NT2/D1 (cell line): ENCODE results near the gene DNAJB8.

Source experiments
- DNase-seq: peaks from one replicate; pipeline ENCODE4 v3.0.0-alpha.2; 2011; ENCODE audit warnings: low read depth, low spot score
- H3K27me3 ChIP-seq: 2 replicates; pipeline ENCODE4 v1.6.0; 2011; ENCODE audit warnings: mild to moderate bottlenecking; ENCODE audit not compliant: insufficient read length, insufficient read depth
- H3K36me3 ChIP-seq: 2 replicates; pipeline ENCODE4 v1.6.1; 2011; ENCODE audit warnings: mild to moderate bottlenecking, low read length, mixed read lengths; ENCODE audit not compliant: insufficient read depth, insufficient read length
- H3K4me1 ChIP-seq: 2 replicates; pipeline ENCODE4 v1.5.1; 2011; ENCODE audit not compliant: insufficient read depth, insufficient read length
- H3K4me3 ChIP-seq: 2 replicates; pipeline ENCODE4 v1.5.1; 2011; ENCODE audit warnings: low read depth; ENCODE audit not compliant: insufficient read length
- H3K9ac ChIP-seq: 2 replicates; pipeline ENCODE4 v1.6.0; 2011; ENCODE audit warnings: low read depth; ENCODE audit not compliant: insufficient read length
- H3K9me3 ChIP-seq: 2 replicates; pipeline ENCODE4 v1.5.1; 2011; ENCODE audit warnings: mild to moderate bottlenecking, low read length; ENCODE audit not compliant: insufficient read depth
- SUZ12 ChIP-seq: IDR thresholded peaks from 2 replicates; pipeline ENCODE4 v1.6.1; 2011; ENCODE audit not compliant: insufficient read length, insufficient read depth; ENCODE audit errors: extremely low read depth
- YY1 ChIP-seq: IDR thresholded peaks from 2 replicates; pipeline ENCODE4 v1.6.1; 2011; ENCODE audit not compliant: insufficient read length, insufficient read depth
- ZNF274 ChIP-seq: IDR thresholded peaks from 2 replicates; pipeline ENCODE4 v1.6.1; 2011; ENCODE audit warnings: mild to moderate bottlenecking, low read depth, low read length

The DNAJB8 gene

GRCh38 chr3:128468791-128469527 lies 2.3 kb upstream of the DNAJB8 start:
- H3K9me3 ChIP-seq, result no peaks in the 10 kb centered on the region
- TF ChIP-seq SUZ12, result no peak
- no peak for TF ChIP-seq ZNF274
- no peak for TF ChIP-seq YY1
- peaks cover 72% of the 10 kb centered on the region for H3K27me3 ChIP-seq
- H3K4me3 ChIP-seq, result no peak overlapping the region
- H3K4me1 ChIP-seq, result peaks cover 15% of the 10 kb centered on the region
- H3K9ac ChIP-seq, result no peak overlapping the region
- no peaks in the 10 kb centered on the region for H3K36me3 ChIP-seq
- DNase-seq, result no peak

DNA sequence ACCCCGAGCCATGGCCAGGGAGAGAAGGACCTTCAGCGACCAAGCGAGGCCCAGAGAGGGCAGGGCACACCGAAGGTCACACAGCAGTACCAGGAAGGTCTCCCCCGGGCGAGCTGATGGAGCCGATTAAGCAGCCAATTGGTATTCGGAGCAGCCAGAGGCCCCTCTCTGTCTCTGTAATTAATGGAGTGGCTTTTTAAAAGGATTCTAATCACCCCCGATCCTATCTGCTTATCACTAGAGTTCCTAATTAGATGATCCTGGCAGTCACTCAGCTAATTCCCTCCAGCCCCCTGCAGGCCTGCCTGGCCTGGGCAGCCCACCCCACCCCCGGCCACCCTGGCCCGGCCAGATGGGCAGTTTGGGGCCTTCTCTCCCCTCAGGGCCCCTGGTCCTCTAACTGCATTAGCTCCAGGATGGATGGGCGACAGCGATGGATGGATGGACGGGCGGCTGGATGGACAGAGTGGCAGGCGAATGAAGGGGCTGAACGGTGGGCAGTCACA lies 1.6 kb upstream of the DNAJB8 start:
- TF ChIP-seq YY1 (no peak), SUZ12 (no peak), ZNF274 (no peak)
- H3K9ac ChIP-seq, result no peak overlapping the region
- H3K4me1 ChIP-seq, result peaks cover 15% of the 10 kb centered on the region
- H3K4me3 ChIP-seq, result no peak overlapping the region
- peaks cover 74% of the 10 kb centered on the region for H3K27me3 ChIP-seq
- no peaks in the 10 kb centered on the region for H3K36me3 ChIP-seq
- no peaks in the 10 kb centered on the region for H3K9me3 ChIP-seq
- DNase-seq, result no peak

- no peak for DNase-seq
- H3K4me3 ChIP-seq, result no peak overlapping the region
- no peaks in the 10 kb centered on the region for H3K36me3 ChIP-seq
- no peaks in the 10 kb centered on the region for H3K9me3 ChIP-seq
- peaks cover 7% of the 10 kb centered on the region for H3K4me1 ChIP-seq
- no peak overlapping the region for H3K9ac ChIP-seq
- H3K27me3 ChIP-seq, result peaks cover 51% of the 10 kb centered on the region
- TF ChIP-seq YY1, result no peak
- no peak for TF ChIP-seq ZNF274
- TF ChIP-seq SUZ12, result no peak
Measured at GRCh38 chr3:128464702-128465101, 2.0 kb downstream of the DNAJB8 start.

DNA sequence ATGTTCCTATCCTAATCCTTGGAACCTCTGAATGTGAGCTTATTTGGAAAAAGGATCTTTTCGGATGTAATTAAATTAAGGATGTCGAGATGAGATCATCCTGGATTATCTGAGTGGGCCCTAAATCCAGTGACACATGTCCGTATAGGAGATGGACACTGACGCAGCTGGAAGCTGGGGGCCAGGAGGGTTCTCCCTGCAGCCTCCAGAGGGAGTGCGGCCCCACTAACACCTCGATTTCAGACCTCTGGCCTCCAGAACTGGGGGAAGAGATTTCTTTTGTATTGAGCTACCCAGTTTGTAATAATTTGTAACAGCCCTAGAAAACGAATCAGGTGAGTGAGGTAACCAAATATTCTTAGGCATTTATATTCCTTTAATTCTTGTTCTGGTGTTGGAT lies 2.5 kb downstream of the DNAJB8 start:
- no peaks in the 10 kb centered on the region for H3K36me3 ChIP-seq
- H3K4me3 ChIP-seq, result no peak overlapping the region
- H3K27me3 ChIP-seq, result peaks cover 53% of the 10 kb centered on the region
- no peak overlapping the region for H3K9ac ChIP-seq
- DNase-seq, result no peak
- TF ChIP-seq ZNF274, result no peak
- TF ChIP-seq YY1, result no peak
- TF ChIP-seq SUZ12, result no peak
- no peaks in the 10 kb centered on the region for H3K9me3 ChIP-seq
- H3K4me1 ChIP-seq, result peaks cover 7% of the 10 kb centered on the region

- Histone ChIP-seq H3K9ac (no peak overlapping the region), H3K4me1 (peaks cover 10% of the 10 kb centered on the region), H3K36me3 (no peaks in the 10 kb centered on the region), H3K9me3 (no peaks in the 10 kb centered on the region), H3K4me3 (no peak overlapping the region), H3K27me3 (peaks cover 52% of the 10 kb centered on the region)
- no peak for DNase-seq
- no peak for TF ChIP-seq ZNF274
- TF ChIP-seq YY1, result no peak
- TF ChIP-seq SUZ12, result no peak
Measured at GRCh38 chr3:128463771-128464170, 2.9 kb downstream of the DNAJB8 start.

DNA sequence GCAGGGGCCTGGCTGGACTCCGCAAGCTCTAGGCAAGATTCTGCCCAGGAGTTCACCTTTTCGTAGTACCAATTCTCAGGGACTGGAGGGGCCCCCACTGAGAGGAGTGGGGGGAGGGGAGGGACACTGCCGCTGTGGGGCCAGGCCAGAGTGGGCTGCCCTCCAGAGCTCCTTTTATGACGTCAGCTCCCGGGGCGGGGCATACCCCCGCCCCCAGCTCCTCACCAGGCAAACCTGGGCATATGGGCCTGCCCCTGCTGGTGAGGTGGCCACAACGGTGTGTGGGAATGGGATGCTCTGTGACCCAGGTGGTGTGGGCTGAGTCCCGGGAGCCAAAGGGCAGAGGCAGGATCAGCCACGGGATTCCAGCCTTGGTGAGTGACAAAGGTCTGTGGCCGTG lies 3.3 kb downstream of the DNAJB8 start:
- peaks cover 53% of the 10 kb centered on the region for H3K27me3 ChIP-seq
- DNase-seq, result no peak
- peaks cover 13% of the 10 kb centered on the region for H3K4me1 ChIP-seq
- H3K9me3 ChIP-seq, result no peaks in the 10 kb centered on the region
- H3K36me3 ChIP-seq, result no peaks in the 10 kb centered on the region
- TF ChIP-seq YY1 (no peak), ZNF274 (no peak), SUZ12 (no peak)
- no peak overlapping the region for H3K4me3 ChIP-seq
- no peak overlapping the region for H3K9ac ChIP-seq

GRCh38 chr3:128462931-128463330 lies 3.8 kb downstream of the DNAJB8 start:
- TF ChIP-seq SUZ12 (no peak), YY1 (no peak), ZNF274 (no peak)
- H3K4me3 ChIP-seq, result no peak overlapping the region
- peaks cover 13% of the 10 kb centered on the region for H3K4me1 ChIP-seq
- H3K9me3 ChIP-seq, result no peaks in the 10 kb centered on the region
- peaks cover 53% of the 10 kb centered on the region for H3K27me3 ChIP-seq
- H3K36me3 ChIP-seq, result no peaks in the 10 kb centered on the region
- DNase-seq, result no peak
- no peak overlapping the region for H3K9ac ChIP-seq
